GM18505 (cell line): ENCODE measurements around the gene TOE1.

Experiments used
- ATAC-seq: cut with Tn5 transposase; IDR thresholded peaks from one replicate; pipeline ENCODE4 v1.9.1; 2021; ENCODE audit not compliant: unreplicated experiment
- POLR2A ChIP-seq: IDR thresholded peaks from 4 replicates; pipeline ENCODE4 v1.6.1; 2011; ENCODE audit warnings: borderline replicate concordance; ENCODE audit not compliant: insufficient read depth, insufficient read length; ENCODE audit errors: extremely low read depth

Gene TOE1

GRCh38 chr1:45306905-45307304 lies 33.1 kb upstream of the TOE1 start:
- ATAC-seq: no peak
- no peak for TF ChIP-seq POLR2A

GRCh38 chr1:45314266-45314665 lies 25.7 kb upstream of the TOE1 start:
- ATAC-seq: no peak
- TF ChIP-seq POLR2A: no peak

- TF ChIP-seq POLR2A: no peak
- no peak for ATAC-seq
Observed at GRCh38 chr1:45317166-45317565, 22.8 kb upstream of the TOE1 start.

GRCh38 chr1:45319761-45320160 lies 20.2 kb upstream of the TOE1 start:
- TF ChIP-seq POLR2A: no peak
- ATAC-seq: no peak

- no peak for TF ChIP-seq POLR2A
- no peak for ATAC-seq
Observed at GRCh38 chr1:45321444-45321843, 18.5 kb upstream of the TOE1 start.

- TF ChIP-seq POLR2A: no peak
- ATAC-seq: no peak
Observed at GRCh38 chr1:45322486-45323040, 17.4 kb upstream of the TOE1 start.

- no peak for ATAC-seq
- no peak for TF ChIP-seq POLR2A
Observed at GRCh38 chr1:45325851-45326506, 14.0 kb upstream of the TOE1 start.

GRCh38 chr1:45326627-45327623 lies 13.0 kb upstream of the TOE1 start, which contains the start of gene HPDL:
HPDL (plus strand) TSS chr1:45326895; CDS start chr1:45327149, 254 bp downstream.
- no peak for ATAC-seq
- TF ChIP-seq POLR2A: peak; percentile 82

GRCh38 chr1:45327644-45328515 lies 12.1 kb upstream of the TOE1 start:
- no peak for TF ChIP-seq POLR2A
- ATAC-seq: no peak

- peak; percentile 12 for TF ChIP-seq POLR2A
- no peak for ATAC-seq
Observed at GRCh38 chr1:45328680-45329079, 11.3 kb upstream of the TOE1 start.

- ATAC-seq: no peak
Observed at GRCh38 chr1:45329445-45329844, 10.5 kb upstream of the TOE1 start.

GRCh38 chr1:45331436-45332345 lies 8.3 kb upstream of the TOE1 start:
- TF ChIP-seq POLR2A: no peak
- ATAC-seq: no peak

More at GRCh38 chr1:45329445-45329844, 10.5 kb upstream of the TOE1 start:
- no peak for TF ChIP-seq POLR2A

- no peak for ATAC-seq
- TF ChIP-seq POLR2A: no peak
Observed at GRCh38 chr1:45332346-45332720, 7.6 kb upstream of the TOE1 start.
